Panc1 (cell line): ENCODE data around the gene AACS. TPM values are rescaled to one million over a fixed set of nuclear protein-coding genes. Genes with fewer than 3 reads are reported as not detected.

Experiments used
- ATAC-seq: fragments of 200-7000 bp; cut with Tn5 transposase; 2 replicates; pipeline ENCODE4 v1.9.1; 2020; ENCODE audit warnings: mild to moderate bottlenecking, moderate library complexity
- BruUV-seq: library from RNA; stranded (reverse); fragments of 400-500 nt; replicated peaks from 2 replicates; lab custom pipeline; 2021; lab: Mats Ljungman, UMichigan
- CTCF ChIA-PET: fragments of 300-600 bp; sonication (Branson Sonifier 250); formaldehyde crosslinking; loops from one replicate; lab custom pipeline; 2022; ENCODE audit warnings: antibody characterized with exemption; lab: Charles Lee
- POLR2A ChIA-PET: fragments of 300-600 bp; sonication (Branson Sonifier 250); formaldehyde crosslinking; loops from one replicate; lab custom pipeline; 2022; ENCODE audit warnings: antibody characterized with exemption; lab: Charles Lee
- DNase-seq: peaks from one replicate; pipeline ENCODE4 v3.0.0-alpha.2; 2010; ENCODE audit warnings: low read depth, low spot score
- H3K27ac ChIP-seq: 2 replicates; pipeline ENCODE4 v1.5.1; 2011; ENCODE audit warnings: mild to moderate bottlenecking, low read length, inconsistent platforms
- H3K27me3 ChIP-seq: fragments of 200-500 bp; sonication (Bioruptor generic); 2 replicates; pipeline ENCODE4 v1.6.0; 2014; ENCODE audit warnings: low read length, inconsistent platforms; ENCODE audit not compliant: control insufficient read depth, insufficient read depth
- H3K36me3 ChIP-seq: fragments of 200-500 bp; sonication (Bioruptor generic); 2 replicates; pipeline ENCODE4 v1.5.1; 2014; ENCODE audit warnings: inconsistent platforms, mild to moderate bottlenecking, low read length, moderate library complexity; ENCODE audit not compliant: control insufficient read depth, insufficient read depth
- H3K4me1 ChIP-seq: 2 replicates; pipeline ENCODE4 v1.5.1; 2011; ENCODE audit warnings: inconsistent platforms, mild to moderate bottlenecking, low read length, moderate library complexity; ENCODE audit not compliant: control insufficient read depth, insufficient read depth
- H3K4me3 ChIP-seq, 2 experiments: 2 replicates each; pipeline ENCODE4 v1.5.1; 2011 to 2012; ENCODE audit warnings: low read depth in 2 of 2, low read length in 2 of 2, mild to moderate bottlenecking in 2 of 2, inconsistent platforms in 1 of 2, moderate library complexity in 1 of 2
- H3K9me3 ChIP-seq: fragments of 200-500 bp; sonication (Bioruptor generic); 2 replicates; pipeline ENCODE4 v1.5.1; 2014; ENCODE audit warnings: low read depth, mild to moderate bottlenecking, inconsistent platforms, low read length, moderate library complexity; ENCODE audit not compliant: control insufficient read depth, insufficient read depth
- CTCF ChIP-seq: fragments of 450-650 bp; IDR thresholded peaks from 2 replicates; pipeline ENCODE4 v1.5.1; 2017; ENCODE audit warnings: mild to moderate bottlenecking
- POLR2AphosphoS5 ChIP-seq: IDR thresholded peaks from 2 replicates; pipeline ENCODE4 v1.6.1; 2012; ENCODE audit warnings: mild to moderate bottlenecking, low read depth, low read length, moderate library complexity
- REST ChIP-seq, 2 experiments: IDR thresholded peaks; 2 replicates each; pipeline ENCODE4 v1.6.1; 2011 to 2012; ENCODE audit warnings: low read depth in 2 of 2, control low read depth in 1 of 2, low read length in 1 of 2, mild to moderate bottlenecking in 1 of 2, moderate library complexity in 1 of 2; ENCODE audit not compliant: insufficient read depth in 1 of 2
- SIN3A ChIP-seq: IDR thresholded peaks from 2 replicates; pipeline ENCODE4 v1.6.1; 2012; ENCODE audit warnings: low read depth, mild to moderate bottlenecking, low read length, moderate library complexity, borderline replicate concordance; ENCODE audit not compliant: insufficient read depth
- TCF7L2 ChIP-seq: IDR thresholded peaks from 2 replicates; pipeline ENCODE4 v1.6.1; 2011; ENCODE audit warnings: mild to moderate bottlenecking, low read depth, low read length, inconsistent platforms
- in situ Hi-C: cut with HindIII; loops from 2 replicates; pipeline ENCODE4 v1.10.0; 2016; ENCODE audit warnings: low sequenced_read_pairs, low pct_unique_long_range_greater_than_20kb
- intact Hi-C: fragments of 100-400 bp; cut with micrococcal nuclease; formaldehyde crosslinking; loops from one replicate; pipeline ENCODE4 v1.10.0; 2022; ENCODE audit not compliant: unreplicated experiment
- total RNA-seq: library from RNA; stranded (reverse); gene quantifications from one replicate; pipeline ENCODE4 v1.2.1, GENCODE V29; 2021; ENCODE audit not compliant: unreplicated experiment

AACS gene
- total RNA-seq, 1 experiment from 2014 or later, result 34.7 TPM

GRCh38 chr12:125185740-125186470, 120.7 kb downstream of the AACS start, which contains the start of gene TMEM132B:
TSS of gene TMEM132B (plus strand) at chr12:125186386.
- BruUV-seq, result no TSS peak
- intact Hi-C loops, result loop anchor here (10.0 kb wide), 1 partner anchor 349 kb away; no protein-coding TSS in a partner anchor
- peak; percentile 80 for ATAC-seq
- ChIA-PET CTCF (no interaction called here), POLR2A (no interaction called here)
- no peak for DNase-seq
- no peak within 1 kb of the TSS for H3K27ac ChIP-seq
- peaks cover 26% of the 10 kb centered on the region for H3K27me3 ChIP-seq
- H3K9me3 ChIP-seq, result no peaks in the 10 kb centered on the region
- H3K4me1 ChIP-seq, result peaks cover 17% of the 10 kb centered on the region
- H3K4me3 ChIP-seq, result peak within 1 kb of the TSS; percentile 24 to 29; a peak in 3 of 4 replicates
- H3K36me3 ChIP-seq, result no peaks in the 10 kb centered on the region
- in situ Hi-C loops, result no loop called here
- TF ChIP-seq TCF7L2, result no peak
- peak; percentile 89 for TF ChIP-seq CTCF

GRCh38 chr12:125186471-125187147, 121.4 kb downstream of the AACS start:
- no peak overlapping the region for H3K27ac ChIP-seq
- TF ChIP-seq TCF7L2 (no peak), REST (IDR thresholded peaks at IDR 0.05; ENCODE audit: insufficient read depth in 1 of 2, low read depth in 2 of 2, low read length in 1 of 2) (no peak), CTCF (no peak), POLR2AphosphoS5 (no peak), SIN3A (no peak)
- ChIA-PET POLR2A (no interaction called here), CTCF (no interaction called here)
- intact Hi-C loops (loop anchor here (10.0 kb wide), 1 partner anchor 348 kb away; no protein-coding TSS in a partner anchor), in situ Hi-C loops (no loop called here)
- no TSS peak for BruUV-seq
- H3K4me3 ChIP-seq, result peak overlapping the region in 1 of 2 experiments; percentile 24; a peak in 2 of 4 replicates
- H3K36me3 ChIP-seq, result no peaks in the 10 kb centered on the region
- H3K27me3 ChIP-seq, result peaks cover 26% of the 10 kb centered on the region
- H3K4me1 ChIP-seq, result peaks cover 17% of the 10 kb centered on the region
- no peaks in the 10 kb centered on the region for H3K9me3 ChIP-seq
- no peak for DNase-seq
- ATAC-seq, result peak; percentile 52
